ENCODE measurements around the gene COL26A1.
"Not testable (repeated sequence)": the region's sequence is repeated elsewhere in the genome, so short reads cannot be mapped to it uniquely, and the experiment has no call there.

The COL26A1 gene

DNA sequence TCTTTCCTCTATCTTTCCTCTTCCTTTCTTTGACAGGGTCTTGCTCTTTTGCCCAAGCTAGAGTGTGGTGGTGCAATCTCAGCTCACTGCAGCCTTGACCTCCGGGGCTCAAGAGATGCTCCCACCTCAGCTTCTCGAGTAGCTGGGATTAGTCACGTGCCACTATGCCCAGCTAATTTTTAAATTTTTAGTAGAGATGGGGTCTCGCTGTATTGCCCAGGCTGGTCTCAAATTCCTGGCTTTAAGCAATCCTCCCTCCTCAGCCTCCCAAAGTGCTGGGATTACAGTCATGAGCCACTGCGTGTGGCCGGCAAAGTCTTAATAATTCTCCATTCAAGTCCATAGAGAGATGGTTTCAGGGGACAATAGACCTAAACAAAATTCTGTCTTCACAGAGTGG is 40.2 kb downstream of the COL26A1 start:
- DNase-seq = no peak

- DNase-seq = no peak
These were observed 42.9 kb downstream of the COL26A1 start for GRCh38 chr7:101405474-101406067.

DNA sequence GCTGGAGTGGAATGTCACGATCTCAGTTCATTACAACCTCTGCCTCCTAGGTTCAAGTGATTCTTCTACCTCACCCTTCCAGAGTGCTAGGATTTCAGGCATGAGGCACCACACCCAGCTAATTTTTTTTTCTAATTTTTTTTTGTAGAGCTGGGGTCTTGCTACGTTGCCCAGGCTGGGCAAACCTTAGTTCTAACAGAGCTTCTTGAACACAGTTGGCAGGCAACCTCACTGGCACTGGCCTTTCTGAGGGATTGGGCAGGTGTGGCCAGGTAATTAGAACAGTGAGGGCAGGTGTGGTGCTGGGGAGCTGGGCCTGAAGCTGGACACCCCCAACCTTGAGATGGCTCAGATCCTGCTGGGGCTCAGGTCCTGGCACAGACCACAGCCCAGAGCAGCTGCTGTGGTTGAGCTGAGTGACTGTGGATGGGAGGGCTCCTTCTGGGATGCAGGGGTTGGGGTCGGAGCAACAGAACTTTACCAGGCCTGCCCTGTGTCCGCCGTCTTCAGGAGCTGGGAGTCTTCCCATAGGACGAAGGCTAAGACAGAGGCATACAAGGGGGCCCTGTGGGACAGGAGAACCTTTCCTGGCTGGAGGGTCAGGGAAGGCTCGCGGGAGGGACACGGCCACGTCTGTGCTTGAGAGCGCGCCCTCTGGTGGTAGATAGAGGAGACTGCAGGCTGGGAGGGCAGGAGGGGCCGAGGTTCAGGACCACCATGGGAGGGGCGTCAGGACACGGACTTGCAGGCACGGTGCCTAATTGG is 48.2 kb downstream of the COL26A1 start:
- peak in 2 of 5 experiments; percentile 13 to 21 for DNase-seq

- no peak for DNase-seq
These were observed 48.8 kb downstream of the COL26A1 start for GRCh38 chr7:101411508-101411874.

GRCh38 chr7:101412976-101413375 is 50.3 kb downstream of the COL26A1 start:
- no peak for DNase-seq

DNA sequence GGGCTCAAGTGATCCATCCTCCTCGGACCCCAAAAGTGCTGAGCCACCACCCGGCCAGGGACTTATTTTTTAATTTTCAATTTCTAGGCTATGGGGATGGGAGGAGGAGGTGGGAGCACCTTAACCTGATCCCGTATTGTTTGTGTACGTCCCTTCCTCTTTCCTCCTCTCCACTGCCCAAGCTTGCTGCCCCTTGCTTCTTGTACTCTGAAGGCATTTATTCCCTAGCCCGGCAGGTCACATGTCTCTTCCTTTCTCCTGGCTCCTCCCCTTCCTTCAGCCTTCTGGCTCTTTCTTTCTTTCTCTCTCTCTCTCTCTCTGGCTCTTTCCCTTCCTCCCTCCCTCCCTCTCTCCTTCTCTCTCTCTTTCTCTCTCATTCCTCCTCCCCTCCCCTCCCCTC is 56.0 kb downstream of the COL26A1 start:
- DNase-seq = no peak

DNA sequence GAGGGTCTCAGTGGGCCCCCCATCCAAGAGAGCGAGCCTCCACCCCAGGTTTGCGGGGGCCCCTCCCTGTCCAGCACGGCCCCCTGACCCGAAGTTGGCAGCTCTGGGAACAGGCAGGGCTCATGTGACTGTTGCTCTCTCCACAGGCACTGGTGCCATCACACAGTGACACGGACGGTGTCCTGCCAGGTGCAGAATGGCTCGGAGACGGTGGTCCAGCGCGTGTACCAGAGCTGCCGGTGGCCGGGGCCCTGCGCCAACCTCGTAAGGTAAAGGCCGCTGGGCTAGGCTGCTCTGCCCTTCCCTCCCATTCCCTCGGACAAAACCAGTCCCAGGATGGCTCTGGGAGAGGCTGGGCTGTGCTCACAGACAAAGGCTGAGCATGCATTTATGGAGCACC is 57.2 kb downstream of the COL26A1 start:
- DNase-seq = no peak

- no peak for DNase-seq
These were observed 57.8 kb downstream of the COL26A1 start for GRCh38 chr7:101420436-101420835.

DNA sequence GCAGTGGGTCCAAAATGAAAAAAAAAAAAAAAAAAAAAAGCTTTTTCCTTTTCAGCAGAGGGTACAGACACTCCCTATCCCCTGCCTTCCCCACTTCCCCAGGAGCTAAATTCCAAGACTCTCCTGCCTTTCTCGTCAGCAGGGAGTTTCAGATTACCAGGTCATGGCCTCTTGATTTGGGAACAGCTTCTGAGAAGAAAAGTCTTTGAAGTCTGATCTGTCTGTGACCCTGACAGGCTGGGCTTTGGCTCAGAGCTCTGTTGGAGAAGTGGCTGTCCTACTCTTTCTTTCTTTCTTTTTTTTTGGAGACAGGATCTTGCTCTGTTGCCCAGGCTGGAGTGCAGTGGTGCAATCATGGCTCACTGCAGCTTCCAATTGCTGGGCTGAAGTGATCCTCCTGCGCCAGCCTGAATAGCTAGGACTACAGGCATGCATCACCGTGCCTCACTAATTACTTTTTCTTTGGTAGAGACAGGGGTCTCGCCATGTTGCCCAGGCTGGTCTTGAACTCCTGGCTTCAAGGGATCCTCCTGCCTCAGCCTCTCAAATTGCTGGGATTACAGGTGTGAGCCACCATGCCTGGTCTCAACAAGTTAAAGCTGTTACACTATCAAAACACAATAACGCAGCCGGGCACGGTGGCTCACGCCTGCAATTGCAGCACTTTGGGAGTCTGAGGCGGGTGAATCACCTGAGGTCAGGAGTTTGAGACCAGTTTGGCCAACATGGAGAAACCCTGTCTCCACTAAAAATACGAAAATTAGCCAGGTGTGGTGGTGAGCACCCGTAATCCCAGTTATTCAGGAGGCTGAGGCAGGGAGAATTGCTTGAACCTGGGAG is 59.9 kb downstream of the COL26A1 start:
- no peak for DNase-seq

- DNase-seq = no peak
These were observed 63.8 kb downstream of the COL26A1 start for GRCh38 chr7:101426303-101427011.

GRCh38 chr7:101428093-101428866 is 65.6 kb downstream of the COL26A1 start:
- DNase-seq = peak in 1 of 5 experiments; percentile 54

DNA sequence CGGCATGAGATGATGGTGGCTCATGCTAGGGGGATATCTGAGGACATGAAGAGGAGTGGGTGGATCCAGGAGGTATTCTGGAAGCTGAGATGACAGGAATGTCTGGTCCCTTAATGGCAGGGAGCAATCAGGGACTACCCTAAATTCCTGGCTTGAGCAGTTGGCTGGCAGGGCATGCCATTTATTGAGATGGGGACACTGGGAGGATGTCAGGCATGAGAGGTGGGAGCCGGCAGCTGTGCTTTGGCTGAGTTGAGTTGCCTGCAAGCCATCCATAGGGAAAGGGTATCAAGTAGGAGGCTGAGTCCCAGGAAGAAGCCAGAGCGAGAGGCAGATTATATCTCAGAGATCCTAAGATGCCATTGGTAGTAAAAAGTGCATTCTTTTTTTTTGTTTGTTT is 69.6 kb downstream of the COL26A1 start:
- no peak for DNase-seq

DNA sequence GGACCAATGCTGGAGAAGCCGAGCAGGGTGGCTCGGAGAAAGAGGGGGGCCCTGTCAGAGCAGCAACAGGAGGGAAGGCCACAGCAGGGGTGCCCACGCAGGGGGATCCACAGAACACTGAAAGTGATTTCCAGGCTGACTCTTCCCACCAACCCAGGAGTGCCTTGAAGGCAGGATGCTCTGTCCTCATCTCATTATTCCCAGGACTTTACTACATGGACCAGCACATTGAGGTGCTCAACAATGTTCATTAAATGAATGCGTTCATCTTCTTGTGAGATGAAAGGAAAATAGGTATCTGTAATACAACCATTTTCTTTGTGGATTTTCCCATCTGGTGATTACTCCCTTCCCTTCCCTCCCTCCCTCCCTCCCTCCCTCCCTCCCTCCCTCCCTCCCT is 71.0 kb downstream of the COL26A1 start:
- no peak for DNase-seq

- DNase-seq = not testable (repeated sequence)
These were observed 71.5 kb downstream of the COL26A1 start for GRCh38 chr7:101434155-101434554.

DNA sequence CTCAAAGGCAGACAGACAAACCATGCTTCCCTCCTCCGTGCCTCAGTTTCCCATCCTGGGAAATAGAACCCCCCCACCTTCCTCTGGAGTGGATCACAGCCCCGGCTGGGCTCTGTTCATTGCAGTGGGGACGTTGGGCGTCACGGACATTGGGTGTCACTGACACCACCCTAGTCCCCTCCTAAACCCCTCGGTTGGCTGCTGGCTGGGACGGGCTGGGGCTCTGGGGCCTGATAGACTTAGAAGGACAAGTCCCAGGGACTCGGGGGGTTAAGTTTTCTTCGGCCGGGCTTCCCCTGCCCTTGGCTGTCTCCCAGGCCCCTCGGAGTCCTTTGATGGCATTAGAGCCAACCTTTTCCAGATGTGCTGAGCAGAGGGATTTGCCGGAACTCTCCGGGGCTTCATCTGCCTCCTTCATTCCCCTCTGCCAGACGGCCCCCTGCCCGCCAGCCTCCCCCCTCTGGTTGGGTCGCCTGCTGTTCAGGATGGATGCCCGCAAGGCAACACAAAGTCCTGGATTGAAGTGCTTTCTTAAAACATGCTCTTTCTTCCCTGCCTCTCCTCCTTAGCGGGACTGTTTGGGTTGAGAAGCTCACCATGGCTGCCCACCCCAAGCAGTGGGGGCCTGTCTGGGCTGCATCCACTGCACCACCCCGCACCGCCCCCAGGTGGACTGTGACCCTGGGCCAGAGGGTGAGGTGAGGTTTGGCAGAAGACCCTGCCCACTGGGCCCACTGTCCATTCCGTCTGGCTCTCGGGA is 73.0 kb downstream of the COL26A1 start:
- DNase-seq = no peak

GRCh38 chr7:101436221-101436735 is 73.6 kb downstream of the COL26A1 start:
- DNase-seq = no peak

- no peak for DNase-seq
These were observed 74.3 kb downstream of the COL26A1 start for GRCh38 chr7:101436857-101437576.

DNA sequence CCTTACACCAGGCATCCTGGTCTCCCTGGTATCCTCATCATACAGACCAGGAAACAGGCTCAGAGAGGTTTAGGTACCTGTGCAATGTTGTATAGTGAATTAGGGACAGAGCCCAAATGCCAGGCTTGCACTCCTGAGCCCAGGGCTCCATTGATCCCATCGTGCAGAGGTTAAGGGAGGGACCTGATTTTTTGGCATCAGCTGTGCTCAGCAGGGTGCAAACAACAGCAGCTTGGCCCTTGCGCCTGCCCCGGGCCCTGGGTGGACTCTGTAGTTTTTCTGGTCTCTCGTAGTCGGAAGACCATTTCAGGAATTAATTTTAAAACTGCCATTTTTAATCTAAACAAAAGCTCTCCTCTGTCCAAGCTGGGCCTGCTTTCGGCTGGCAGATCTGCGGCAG is 79.2 kb downstream of the COL26A1 start:
- no peak for DNase-seq

DNA sequence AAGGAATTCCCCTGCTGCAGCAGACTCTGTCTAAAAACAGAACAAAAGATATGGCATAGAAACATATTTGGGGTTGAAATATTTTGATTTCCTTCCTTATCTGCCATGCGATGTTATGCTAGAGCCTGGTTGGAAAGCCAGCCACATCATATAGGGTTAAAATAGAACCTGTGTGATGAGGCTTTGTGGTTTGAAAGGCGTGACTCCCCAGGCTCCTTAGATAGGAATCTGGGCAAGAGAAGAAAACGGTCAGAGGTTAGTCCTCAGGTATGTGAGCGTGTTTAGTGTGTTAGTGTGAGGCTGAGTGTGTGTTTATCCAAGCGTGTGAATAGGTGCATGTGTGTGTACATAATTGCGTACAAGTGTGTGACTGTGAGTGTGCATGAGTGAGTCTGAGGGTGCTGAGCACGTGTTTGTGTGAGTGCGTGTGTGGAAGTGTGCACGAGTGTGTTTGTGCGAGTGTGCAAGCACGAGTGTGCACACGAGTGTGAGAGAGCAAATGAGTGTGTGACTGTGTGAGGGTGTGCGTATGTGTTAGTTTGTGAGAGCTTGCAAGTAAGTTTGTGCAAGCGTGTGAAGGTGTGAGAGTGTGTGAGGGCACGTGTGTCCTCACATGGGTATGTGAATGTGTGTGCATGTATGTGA is 79.9 kb downstream of the COL26A1 start:
- DNase-seq = peak in 1 of 5 experiments; percentile 57

DNA sequence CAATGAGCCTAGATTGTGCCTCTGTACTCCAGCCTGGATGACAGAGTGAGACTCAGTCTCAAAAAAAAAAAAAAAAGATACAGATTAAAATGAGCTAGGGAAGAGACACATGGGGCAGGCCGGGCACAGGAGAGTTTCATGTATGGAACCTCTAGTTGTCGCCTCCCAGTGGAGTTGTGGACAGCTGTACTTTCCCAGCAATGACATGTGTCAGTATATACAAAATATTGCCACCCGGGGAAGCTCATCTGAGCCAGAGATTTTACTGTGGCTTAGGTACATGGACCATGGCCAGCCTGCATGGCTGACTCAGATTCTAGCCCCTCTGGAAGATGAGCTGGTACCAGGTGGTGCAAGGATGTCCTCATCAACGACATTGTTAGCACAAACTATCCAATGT is 87.4 kb downstream of the COL26A1 start:
- DNase-seq = no peak

All from T-helper 2 cell (primary cell).